ENCODE data around the gene TRIM28.
"Not testable (repeated sequence)": the region's sequence is repeated elsewhere in the genome, so short reads cannot be mapped to it uniquely, and the experiment has no call there.

Gene TRIM28

DNA sequence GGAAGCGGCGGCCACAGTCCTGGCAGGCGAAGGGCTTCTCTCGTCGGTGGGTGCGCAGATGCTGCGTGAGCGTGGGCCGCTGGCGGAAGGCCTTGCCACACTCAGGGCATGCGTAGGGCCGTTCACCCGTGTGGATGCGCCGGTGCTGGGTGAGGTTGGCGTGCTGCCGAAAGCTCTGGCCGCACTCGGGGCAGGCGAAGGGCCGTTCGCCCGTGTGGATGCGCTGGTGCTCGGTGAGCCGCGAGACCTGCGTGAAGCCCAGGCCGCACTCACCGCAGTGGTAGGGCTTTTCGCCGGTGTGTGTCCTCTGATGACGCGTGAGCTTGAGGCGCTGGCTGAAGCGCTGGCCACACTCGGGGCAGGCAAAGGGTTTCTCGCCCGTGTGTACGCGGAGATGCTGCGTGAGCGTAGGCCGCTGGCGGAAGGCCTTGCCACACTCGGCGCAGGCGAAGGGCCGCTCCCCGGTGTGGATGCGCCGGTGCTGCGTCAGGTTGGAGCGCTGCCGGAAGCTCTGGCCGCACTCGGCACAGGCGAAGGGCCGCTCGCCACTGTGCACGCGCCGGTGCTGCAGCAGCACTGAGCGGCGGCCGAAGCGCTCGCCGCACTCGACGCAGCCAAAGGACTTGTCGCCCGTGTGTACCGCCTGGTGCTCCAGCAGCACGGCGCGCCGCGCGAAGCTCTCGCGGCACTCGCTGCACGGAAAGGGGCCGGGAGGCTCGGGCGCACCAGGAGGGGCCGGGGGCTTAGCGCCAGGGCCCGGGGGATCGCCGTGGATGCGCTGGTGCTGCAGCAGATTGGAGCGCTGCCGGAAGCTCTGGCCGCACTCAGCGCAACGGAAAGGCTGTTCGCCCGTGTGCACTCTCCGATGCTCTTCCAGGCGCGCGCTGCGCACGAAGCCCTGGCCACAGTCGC is 18.5 kb downstream of the TRIM28 start:
- peak; percentile 55 for DNase-seq

- peak; percentile 45 for DNase-seq
Measured at GRCh38 chr19:58563034-58563573, 19.2 kb downstream of the TRIM28 start.

- DNase-seq, result no peak
Measured at GRCh38 chr19:58563823-58564222, 20.0 kb downstream of the TRIM28 start.

DNA sequence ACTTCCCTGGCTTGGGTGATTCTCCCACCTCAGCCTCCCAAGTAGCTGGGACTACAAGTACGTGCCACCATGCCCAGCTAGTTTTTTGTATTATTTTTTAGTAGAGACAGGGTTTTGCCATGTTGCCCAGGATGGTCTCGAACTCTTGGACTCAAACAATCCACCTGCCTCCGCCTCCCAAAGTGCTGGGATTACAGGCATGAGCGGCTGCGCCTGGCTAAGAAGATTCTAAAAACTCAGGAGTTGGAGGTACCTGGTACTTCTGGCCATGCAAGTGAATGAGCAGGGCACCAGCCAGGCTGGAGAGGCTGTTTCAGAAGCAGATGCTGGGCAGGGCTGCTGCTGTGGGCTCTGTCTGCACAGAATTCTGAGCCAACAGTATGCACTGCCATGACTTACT is 23.1 kb downstream of the TRIM28 start:
- no peak for DNase-seq

GRCh38 chr19:58568453-58569130 is 24.7 kb downstream of the TRIM28 start:
- DNase-seq, result no peak

DNA sequence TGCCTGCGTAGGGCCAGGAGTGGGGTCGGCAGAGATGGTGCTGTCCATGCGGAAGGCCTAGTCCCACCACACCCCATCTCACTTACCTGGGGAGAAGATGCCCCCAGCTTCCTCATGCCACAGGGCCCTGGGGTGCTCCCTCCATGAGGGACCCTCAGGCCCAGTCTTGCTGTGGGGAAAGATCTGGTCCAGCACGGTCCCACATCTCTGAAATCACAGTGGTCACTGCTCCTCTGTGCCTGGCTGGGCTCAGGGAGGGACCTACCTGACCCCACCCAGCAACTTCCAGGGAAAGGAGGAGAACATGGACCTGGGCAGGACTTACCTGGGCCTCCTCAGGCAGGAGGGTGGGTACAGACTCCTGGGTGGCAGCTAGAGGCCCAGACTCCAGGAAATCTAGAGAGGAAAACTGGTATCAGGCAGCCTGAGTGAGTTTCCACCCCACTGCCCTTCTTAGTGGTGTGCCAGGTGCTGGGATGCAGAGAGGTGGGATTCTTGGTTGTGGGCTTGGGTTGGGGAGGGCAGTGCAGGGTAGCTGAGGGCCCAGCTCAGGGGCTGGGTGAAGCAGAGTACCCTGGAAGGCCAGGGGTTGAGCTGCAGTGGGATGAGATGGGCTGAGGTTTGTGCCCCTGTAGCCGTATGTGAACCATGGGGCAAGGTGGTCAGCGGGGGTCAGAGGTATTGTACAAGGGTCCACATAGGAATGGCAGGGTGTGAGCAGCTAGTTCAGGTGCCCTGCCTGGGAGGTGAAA is 25.5 kb downstream of the TRIM28 start:
- no peak for DNase-seq

GRCh38 chr19:58569943-58570670 is 26.2 kb downstream of the TRIM28 start:
- DNase-seq, result no peak

DNA sequence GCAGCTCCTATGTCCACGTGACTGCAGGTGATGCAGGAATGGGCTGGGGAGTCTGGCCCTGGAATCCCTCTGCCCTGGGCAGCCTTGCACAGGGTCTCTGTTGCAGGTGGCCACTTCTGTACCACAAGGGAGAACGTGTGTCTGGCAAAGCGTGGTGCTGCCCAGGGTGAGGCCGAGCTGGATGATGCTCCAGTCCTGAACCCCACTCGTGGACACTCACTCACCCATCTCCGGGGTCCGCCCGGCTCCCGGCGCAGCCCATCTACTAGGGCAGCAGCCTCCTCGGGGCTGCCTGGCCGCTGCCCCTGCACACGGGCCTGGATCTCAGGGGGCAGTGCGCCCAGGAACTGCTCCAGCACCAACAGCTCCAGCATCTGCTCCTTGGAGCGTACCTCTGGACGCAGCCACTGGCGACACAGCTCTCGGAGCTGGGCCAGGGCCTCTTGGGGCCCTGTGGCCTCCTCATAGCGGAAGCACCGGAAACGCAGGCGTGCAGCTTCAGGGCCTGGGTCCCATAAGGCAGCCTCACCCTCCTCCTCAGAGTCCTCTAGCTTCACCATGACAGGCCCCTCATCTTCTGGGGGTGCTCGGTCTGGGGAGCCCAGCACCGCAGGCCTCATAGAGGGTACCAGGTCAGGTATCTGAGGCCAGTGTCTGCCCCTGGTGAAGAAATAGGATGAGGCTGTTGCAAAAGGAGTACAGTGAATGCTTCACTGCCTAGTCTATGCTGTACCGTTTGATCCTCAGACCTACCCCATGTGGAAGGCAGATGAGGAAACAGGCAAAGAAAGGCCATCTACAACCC is 27.1 kb downstream of the TRIM28 start:
- DNase-seq, result no peak

- no peak for DNase-seq
Measured at GRCh38 chr19:58571575-58571947, 27.7 kb downstream of the TRIM28 start.

GRCh38 chr19:58572026-58572817 is 28.4 kb downstream of the TRIM28 start:
- no peak for DNase-seq

- DNase-seq, result peak; percentile 100
Measured at GRCh38 chr19:58572818-58573657, 29.2 kb downstream of the TRIM28 start, which contains the start of gene MZF1. Gene MZF1, minus strand, starts transcription at chr19:58573335. Its CDS starts 1,946 bp downstream, at chr19:58571389.

GRCh38 chr19:58573658-58574164 is 29.8 kb downstream of the TRIM28 start:
- DNase-seq, result no peak

DNA sequence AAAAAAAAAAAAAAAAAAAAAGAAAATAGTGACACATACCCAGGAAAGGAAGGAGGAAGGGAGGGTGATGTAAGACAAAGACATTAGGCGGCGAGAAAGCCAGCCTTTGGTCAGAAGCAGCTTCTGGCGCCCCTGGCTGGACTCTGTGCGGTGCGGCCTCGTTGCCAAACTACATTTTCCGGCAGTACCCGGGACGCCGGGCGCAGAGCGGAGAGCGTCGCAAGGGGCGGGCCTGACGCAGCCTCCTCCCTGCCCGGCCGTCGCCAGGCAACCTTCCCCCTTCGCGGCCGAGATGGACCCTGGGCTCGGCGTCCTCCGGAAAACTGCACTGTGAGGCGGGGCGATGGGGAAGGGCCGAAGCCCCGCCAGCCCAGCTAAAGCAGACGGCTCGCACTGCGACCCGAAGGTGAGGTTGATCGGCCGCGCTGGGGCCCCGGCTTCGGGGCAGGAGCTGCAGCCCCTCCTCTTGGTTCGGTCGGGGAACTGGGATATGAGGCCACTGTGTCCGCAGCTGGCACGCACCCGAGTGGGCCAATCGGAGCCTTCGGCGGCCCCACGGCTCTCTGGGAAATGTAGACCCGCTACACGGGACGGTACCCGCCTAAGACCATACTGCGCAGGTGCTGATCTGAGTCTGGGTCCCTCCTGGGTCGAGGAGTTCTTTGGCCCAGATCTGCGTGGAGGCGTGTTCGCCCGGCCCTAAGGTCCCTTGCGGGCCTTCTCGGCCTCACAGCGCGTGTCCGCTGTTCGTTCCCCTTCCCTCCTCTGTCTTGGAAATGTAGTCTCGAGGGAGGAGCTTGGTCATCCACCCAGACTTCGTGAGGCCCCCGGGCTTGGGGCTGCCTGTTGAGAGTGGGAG is 31.5 kb downstream of the TRIM28 start:
- peak; percentile 89 for DNase-seq

DNA sequence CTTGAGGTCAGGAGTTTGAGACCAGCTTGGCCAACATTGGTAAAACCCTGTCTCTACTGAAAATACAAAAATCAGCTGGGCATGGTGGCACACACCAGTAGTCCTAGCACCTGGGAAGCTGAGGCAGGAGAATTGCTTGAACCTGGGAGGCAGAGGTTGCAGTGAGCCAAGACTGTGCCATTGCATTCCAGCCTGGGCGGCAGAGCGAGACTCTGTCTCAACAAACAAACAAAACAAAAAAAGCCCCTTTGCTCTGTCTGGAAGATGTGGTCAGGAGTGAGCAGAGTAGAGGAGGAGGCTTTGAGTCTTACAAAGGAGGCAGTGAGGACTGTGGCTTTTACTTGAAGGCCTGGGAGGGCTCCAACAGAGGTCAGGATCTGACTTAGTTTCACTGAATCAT is 33.7 kb downstream of the TRIM28 start:
- DNase-seq, result not testable (repeated sequence)

DNA sequence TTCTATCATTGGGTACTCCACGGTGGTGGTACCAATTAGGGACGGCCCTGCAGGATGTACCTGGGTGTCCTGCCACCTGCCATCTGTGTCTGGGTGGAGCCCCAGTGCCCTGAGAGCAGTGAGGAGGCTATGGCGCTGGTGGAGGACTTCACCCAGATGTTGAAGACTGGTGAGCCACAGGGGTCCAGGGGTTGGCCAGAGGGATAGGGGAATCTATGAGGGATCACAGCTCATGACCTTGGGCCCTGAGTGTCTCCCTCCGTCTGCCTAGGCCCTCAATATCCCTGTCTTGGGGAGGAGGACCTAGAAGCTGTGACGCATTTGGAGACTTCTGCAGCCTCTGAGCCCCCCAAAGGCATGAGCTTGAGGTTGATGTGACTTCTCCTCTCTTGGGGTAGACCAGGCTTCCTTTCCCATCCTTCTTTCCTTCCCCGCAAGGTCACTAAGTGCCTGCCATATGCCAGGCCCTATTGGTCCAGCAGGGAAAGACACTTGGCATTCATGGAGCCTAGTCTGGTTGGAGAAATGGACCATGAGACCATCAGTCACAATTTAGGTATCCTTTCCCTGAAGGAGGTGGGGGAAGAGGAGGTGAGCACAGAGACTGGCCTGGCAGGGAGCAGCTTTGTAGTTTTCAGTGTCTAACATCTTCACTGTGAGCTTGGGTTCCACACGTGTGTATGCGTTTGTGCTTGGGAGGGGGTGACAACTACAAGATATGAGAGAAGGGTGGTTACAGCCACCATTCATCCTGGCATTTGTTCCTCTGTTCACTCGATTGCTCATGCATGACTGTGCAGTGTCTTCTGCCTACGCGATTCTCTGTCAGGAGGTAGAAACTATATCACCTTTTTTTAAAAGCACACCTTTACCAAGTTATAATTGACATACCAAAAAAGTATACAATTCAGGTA is 34.4 kb downstream of the TRIM28 start:
- DNase-seq, result no peak

GRCh38 chr19:58579473-58580142 is 35.7 kb downstream of the TRIM28 start:
- DNase-seq, result no peak

Measured in activated CD4-positive, alpha-beta T cell treated with anti-CD3 and anti-CD28 coated beads, Interleukin-2, amount 50 U/mL, for 16 hours (primary cell).